ENCODE data around the gene ANKDD1A.

Gene ANKDD1A

DNA sequence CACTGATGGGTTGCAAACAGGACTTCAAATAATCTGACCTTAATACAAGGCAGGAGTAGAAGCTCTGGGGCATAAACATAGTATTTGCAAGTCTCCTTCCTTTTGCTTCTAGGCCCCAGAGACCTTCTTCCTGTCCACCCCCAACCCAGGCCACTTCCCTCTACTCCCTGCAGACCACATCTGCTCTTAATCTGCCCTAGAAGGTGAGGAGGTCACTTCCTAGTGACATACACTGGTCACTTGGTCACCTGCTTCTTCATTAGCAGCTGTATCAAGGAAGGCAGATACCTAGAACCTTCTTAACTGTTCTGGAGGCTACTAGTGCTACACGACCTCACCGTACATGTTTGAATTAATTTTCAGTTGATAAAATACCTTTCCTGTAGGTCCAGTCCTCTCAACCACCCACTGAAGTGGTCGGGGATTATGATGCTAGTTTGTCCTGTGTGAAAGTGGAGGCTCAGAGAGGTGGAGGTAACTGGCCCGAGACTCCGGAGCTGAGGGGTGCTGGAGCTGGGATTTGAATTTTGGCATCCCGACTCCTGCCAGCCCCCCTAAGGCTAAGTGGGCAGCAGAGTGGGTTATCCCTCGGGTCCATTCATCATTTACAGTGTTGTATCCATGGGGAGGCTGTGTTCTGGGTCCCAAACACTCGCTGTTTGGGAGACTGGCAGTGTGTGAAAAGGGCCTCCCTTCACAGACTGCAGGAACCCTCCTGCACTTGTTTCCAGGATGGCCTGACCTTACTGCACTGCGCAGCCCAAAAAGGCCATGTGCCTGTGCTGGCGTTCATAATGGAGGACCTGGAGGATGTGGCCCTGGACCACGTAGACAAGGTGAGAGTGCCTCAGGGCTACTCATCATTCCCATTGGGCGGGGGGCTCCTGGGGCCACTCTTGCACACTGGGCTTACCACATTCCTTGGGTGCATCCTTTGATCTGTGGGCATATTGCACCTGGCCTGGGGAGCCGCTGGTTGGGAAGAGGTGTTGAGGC is 13.9 kb downstream of the ANKDD1A start:
- DNase-seq: no peak

DNA sequence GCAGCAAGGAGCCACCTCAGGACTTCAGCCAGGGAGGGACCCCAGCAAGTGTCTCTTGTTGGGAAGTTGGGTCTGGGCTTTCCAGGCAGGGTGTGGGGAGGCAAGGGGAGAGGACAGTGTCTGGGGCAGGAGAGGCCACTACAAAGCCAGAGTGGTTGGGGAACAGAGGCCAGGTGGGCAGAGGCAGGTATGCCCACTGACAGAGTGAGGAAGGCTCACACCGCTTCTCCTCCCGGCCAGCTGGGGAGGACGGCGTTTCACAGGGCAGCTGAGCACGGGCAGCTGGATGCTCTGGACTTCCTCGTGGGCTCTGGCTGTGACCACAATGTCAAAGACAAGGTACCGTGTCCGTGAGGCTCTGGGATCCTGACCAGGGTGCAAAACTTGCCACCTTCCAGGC is 15.0 kb downstream of the ANKDD1A start:
- no peak for DNase-seq

- DNase-seq: no peak
These were observed 17.0 kb downstream of the ANKDD1A start for GRCh38 chr15:64928626-64929220.

DNA sequence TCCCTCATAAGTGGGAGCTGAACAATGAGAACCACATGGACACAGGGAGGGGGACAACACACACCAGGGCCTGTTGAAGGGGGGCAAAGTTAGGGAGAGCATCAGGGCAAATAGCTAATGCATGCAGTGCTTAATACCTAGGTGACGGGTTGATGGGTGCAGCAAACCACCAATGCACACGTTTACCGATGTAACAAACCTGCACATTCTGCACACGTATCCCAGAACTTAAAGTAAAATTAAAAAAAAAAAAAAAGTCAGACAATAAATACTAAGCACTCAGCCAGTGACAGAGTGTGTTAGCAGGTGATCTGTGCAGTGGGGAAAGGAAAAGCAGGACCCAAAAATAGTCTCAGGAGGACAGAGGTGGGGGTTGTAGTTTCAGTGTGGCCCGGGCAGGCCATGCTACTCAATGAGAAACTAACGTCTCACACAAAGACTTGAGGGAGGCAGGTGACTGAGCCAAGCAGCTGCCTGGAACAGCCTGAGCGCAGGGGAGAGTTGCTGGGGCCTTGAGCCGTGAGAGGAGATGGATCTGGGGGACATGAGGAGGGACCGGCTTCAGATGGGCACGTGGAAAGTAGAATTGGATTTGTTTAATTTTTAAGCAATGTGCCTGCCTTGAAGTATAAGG is 18.4 kb downstream of the ANKDD1A start:
- DNase-seq: no peak

DNA sequence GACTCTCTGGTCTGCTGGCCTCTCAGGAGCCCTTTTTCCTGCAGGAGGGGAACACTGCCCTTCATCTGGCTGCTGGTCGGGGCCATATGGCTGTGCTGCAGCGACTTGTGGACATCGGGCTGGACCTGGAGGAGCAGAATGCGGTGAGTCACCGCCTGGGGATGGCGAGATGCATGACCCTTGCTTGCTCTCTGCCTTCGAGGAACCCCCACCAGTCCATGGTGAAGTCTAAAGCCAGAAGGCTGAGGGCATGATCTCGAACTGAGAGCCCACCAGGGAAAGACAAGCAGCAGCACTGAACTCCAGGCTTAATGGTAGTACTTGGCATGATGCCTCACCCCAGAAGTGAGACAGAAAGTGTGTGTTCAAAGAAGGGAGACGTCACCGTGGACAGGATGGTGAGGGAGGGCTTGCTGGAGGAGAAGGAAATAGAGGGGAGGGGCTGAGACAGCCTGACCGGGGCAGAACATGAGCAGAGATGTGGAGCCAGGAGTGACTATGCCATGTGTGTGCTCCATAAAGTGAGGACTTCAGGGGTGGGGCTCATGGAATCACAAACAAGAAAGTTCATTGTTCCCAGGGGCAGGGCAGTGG is 19.2 kb downstream of the ANKDD1A start:
- DNase-seq: no peak

DNA sequence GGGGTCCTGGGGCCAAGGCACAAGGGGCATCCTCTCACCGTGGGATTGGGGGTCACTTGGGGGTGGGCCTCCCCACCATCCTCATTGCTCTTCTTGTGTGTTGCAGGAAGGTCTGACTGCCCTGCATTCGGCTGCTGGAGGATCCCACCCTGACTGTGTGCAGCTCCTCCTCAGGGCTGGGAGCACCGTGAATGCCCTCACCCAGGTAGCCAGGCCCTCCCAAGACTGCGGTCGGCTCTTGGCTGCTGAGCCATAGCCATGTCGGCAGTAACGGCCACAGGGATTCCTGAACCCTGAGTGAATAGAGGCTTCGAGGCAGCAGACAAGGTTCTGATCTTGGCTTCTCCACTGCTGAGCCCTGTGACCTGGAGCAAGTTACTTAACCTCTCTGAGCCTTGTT is 19.7 kb downstream of the ANKDD1A start:
- DNase-seq: no peak

GRCh38 chr15:64934023-64934422 is 22.3 kb downstream of the ANKDD1A start:
- DNase-seq: no peak

DNA sequence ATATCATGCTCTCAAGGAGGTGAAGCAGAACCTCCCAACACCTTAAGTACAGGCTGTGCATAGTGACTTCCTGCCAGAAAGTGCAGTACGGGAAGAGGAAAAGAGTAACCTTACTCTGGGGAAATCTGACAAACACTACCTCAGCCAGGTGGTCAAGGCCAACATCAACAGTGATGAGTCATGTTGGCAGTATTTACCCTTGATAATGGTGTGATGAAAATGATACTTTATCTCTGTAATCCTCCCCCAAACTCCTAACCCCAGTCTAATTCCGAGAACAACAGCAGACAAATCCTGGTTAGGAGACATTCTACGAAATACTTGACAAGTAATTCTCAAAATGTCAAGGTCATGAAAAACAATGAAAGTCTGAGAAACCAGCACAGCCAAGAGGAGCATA is 26.5 kb downstream of the ANKDD1A start:
- DNase-seq: no peak

GRCh38 chr15:64942356-64942755 is 30.7 kb downstream of the ANKDD1A start:
- DNase-seq: no peak

DNA sequence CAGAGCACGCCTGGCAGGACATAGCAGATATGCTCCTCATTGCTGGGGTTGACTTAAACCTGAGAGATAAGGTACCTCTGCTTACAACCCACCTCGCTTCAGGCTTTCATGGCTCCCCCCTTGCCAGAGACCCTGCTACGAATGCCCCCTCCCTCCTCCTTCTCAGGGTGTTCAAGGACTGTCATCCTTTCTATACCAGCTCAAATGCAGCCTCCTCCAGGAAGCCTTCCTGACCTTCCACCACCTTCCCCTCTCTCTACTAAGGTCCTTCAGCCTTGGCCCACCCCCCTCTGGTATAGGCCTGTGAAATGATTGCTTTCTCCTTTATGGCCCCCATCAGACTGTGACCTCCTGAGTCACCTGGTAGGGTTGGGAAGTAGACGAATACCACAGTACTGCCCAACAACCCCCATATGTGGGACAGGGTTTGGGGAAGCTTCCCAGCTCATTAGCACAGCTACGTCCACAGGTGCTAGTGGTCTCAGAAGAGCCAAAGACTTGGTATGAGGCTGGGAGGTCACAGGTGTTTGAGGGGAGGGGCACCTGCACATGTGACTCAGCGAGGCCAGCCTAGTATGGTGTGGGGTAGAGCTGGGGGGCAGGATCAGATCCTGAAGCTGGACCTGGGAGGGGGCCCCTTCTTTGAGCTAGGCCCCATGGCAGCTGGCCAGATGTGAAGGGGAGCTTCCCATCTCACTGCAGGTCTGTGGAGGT is 32.0 kb downstream of the ANKDD1A start:
- no peak for DNase-seq

GRCh38 chr15:64944961-64945360 is 33.3 kb downstream of the ANKDD1A start:
- no peak for DNase-seq

GRCh38 chr15:64947211-64947610 is 35.5 kb downstream of the ANKDD1A start:
- no peak for DNase-seq

DNA sequence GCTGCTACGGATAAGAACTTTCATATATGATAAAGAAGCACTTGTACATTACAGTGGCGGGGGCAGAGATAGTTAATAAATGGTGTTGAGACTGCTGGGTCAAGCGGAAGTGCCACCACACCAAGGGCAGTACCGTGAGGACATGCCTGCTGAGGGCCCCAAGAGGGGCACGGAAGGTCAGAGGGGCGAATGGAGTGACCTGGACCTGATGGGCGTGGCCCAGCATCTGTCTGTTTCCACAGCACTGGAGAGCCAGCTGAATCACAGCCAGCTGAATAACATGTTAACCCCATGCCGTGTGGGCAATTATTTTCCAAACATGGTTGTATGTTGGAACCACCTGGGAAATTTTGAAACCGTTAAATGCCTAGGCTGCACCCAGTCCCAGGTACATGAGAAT is 37.2 kb downstream of the ANKDD1A start:
- no peak for DNase-seq

DNA sequence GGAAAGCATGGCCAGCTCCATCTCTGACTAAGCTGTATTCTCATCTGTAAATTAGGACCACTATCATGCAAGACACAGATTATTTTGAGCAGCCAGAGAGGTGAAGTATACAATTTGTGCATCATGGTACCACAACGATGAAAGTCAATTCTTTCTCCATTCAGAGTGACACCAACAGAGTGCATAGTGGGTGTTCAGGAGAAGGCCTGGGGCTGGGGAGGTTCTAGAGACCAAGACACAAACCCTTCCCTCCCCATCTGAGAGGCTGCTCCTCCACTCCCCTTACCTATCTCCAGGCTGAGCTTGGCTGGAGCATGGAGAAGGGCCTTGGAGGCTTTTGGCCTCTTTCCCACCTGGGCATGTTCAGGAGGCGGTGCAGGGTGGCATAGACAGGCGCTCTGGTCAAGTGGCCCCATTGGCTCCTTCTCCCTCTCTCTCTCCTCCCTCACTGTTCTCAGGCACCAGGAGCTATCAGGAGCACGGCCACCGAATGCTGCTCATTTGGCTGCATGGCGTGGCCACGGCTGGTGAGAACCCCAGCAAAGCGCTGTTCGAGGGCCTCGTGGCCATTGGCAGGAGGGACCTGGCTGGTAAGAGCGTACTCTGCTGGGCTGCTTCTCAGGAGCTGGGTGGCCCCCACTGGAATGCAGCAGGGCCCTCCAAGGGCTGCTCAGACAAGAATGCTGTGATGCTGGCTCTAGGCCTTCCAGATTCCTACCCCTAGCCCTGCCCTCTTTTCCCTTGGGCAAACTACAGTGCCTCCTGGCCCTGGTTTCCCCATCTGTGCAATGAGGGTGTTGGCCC is 37.9 kb downstream of the ANKDD1A start:
- no peak for DNase-seq

GRCh38 chr15:64950888-64951287 is 39.2 kb downstream of the ANKDD1A start:
- DNase-seq: no peak

- DNase-seq: no peak
These were observed 40.2 kb downstream of the ANKDD1A start for GRCh38 chr15:64951777-64952418.

DNA sequence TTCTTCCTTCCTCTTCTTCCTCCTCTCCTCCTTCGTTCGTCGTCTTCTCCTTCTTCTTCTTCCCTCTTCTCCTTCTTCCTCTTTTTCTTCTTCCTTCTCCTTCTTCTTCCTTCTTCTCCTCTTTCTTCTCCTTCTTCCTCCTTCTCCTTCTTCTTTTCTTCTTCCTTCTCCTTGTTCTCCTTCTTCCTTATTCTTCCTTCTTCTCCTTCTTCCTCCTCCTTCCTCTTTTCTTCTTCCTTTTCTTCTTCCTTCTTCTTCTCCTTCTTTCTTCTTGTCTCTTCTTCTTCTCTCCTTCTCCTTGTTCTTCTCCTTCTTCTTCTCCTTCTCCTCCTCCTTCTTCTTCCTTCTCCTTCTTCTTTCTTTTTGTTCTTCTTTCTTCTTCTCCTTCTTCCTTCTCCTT is 42.7 kb downstream of the ANKDD1A start:
- no peak for DNase-seq

DNA sequence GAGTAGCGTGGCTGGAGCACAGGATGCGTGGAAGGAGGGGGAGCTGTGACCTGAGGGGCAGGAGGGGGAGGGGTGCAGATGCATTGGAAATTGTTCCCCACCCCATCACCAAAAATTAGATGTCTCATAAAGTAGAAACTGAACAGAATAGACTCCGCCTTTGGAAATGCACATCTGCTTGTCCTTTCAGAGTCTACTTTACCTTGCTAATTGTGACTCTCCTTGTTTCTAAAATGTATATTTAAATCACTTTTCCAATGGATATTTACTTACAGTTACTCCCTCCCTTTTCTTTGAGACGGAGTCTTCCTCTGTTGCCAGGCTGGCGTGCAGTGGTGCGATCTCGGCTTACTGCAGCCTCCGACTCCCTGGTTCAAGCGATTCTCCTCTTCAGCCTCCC is 47.4 kb downstream of the ANKDD1A start:
- DNase-seq: no peak

- DNase-seq: no peak
These were observed 48.5 kb downstream of the ANKDD1A start for GRCh38 chr15:64960153-64960552.

GRCh38 chr15:64961013-64961412 is 49.3 kb downstream of the ANKDD1A start:
- DNase-seq: no peak

- DNase-seq: no peak
These were observed 57.7 kb downstream of the ANKDD1A start for GRCh38 chr15:64969401-64969800.
